Fibroblast of skin of left quadriceps (primary cell): Measurements from ENCODE around the gene ZCCHC3.

Experiments
- DNase-seq, 2 experiments: peaks; one replicate each; pipeline ENCODE4 v3.0.0-alpha.2; 2013; ENCODE audit warnings: low read depth in 2 of 2

The ZCCHC3 gene

GRCh38 chr20:346640-347316 lies 49.4 kb downstream of the ZCCHC3 start, which contains the start of gene NRSN2:
Gene NRSN2, plus strand, starts transcription at chr20:347111. Its CDS starts 2,533 bp downstream, at chr20:349644.
- DNase-seq: no peak

- no peak for DNase-seq
Observed at GRCh38 chr20:347317-347639, 49.9 kb downstream of the ZCCHC3 start.

GRCh38 chr20:347640-348484 lies 50.5 kb downstream of the ZCCHC3 start:
- peak; percentile 89 to 91 for DNase-seq

- DNase-seq: no peak
Observed at GRCh38 chr20:348972-349841, 51.8 kb downstream of the ZCCHC3 start.
